Vagina (tissue), 2 donors: ENCODE data around the gene STRN4. TPM values are rescaled to one million over a fixed set of nuclear protein-coding genes. Genes with fewer than 3 reads are reported as not detected.
A peak's percentile ranks its signal among the peaks of the same experiment; 100 is the strongest.

Source experiments
- DNase-seq, 2 donors: peaks; one replicate each; pipeline ENCODE4 v3.0.0-alpha.2; 2017; ENCODE audit errors: extremely low spot score in 2 of 2
- H3K27ac ChIP-seq: fragments of 200-600 bp; sonication (generic); one replicate; pipeline ENCODE4 v1.5.1; 2019
- H3K27me3 ChIP-seq: fragments of 200-600 bp; sonication (generic); one replicate; pipeline ENCODE4 v1.5.1; 2019
- H3K36me3 ChIP-seq, 2 donors: fragments of 200-600 bp; sonication (generic); one replicate each; pipeline ENCODE4 v1.5.1; 2017 to 2019
- H3K4me1 ChIP-seq: fragments of 200-600 bp; sonication (generic); one replicate; pipeline ENCODE4 v1.5.1; 2019
- H3K4me3 ChIP-seq, 2 donors: fragments of 200-600 bp; sonication (generic); 1 replicate in 1 of 2; 2 replicates in 1 of 2; pipeline ENCODE4 v1.5.1; 2016 to 2019
- H3K9me3 ChIP-seq: fragments of 200-600 bp; sonication (generic); one replicate; pipeline ENCODE4 v1.5.1; 2019
- CTCF ChIP-seq, 3 experiments: fragments of 450-650 bp in 2 of 3; fragments of 200-600 bp in 1 of 3; sonication (generic) in 1 of 3; IDR thresholded peaks; one replicate each; pipeline ENCODE4 v1.5.1; 2017 to 2019; ENCODE audit warnings: antibody characterized with exemption in 3 of 3, mild to moderate bottlenecking in 2 of 3, moderate library complexity in 2 of 3
- POLR2A ChIP-seq, 2 donors: fragments of 450-650 bp; IDR thresholded peaks; one replicate each; pipeline ENCODE4 v1.6.1; 2017; ENCODE audit warnings: antibody characterized with exemption in 2 of 2, mild to moderate bottlenecking in 2 of 2, moderate library complexity in 2 of 2
- POLR2AphosphoS5 ChIP-seq, 2 donors: sonication (generic); formaldehyde crosslinking; IDR thresholded peaks; one replicate each; pipeline ENCODE4 v1.9.0; 2017; ENCODE audit warnings: antibody characterized with exemption in 2 of 2, mild to moderate bottlenecking in 2 of 2, low read depth in 1 of 2; ENCODE audit not compliant: insufficient read depth in 1 of 2
- intact Hi-C: fragments of 100-400 bp; cut with DNase I; formaldehyde crosslinking; loops from one replicate; pipeline ENCODE4 v1.15.1; 2023
- total RNA-seq: library from RNA; depleted of rRNA; stranded (reverse); fragments of >200 nt; gene quantifications from one replicate; pipeline ENCODE4 v1.2.3, GENCODE V29; 2016

STRN4 gene
- 85.0 TPM for total RNA-seq

GRCh38 chr19:46746281-46747057 lies at the start of gene STRN4:
TSS of gene STRN4 (minus strand) at chr19:46746450. CDS start at chr19:46746430, 20 bp downstream.
- intact Hi-C loops: no loop called here
- TF ChIP-seq POLR2A (IDR thresholded peaks at IDR 0.05): peak in 1 of 2 donors; percentile 52
- no peak for TF ChIP-seq CTCF (IDR thresholded peaks at IDR 0.05)
- no peak for TF ChIP-seq POLR2AphosphoS5 (IDR thresholded peaks at IDR 0.05; ENCODE audit: insufficient read depth in 1 of 2, low read depth in 1 of 2)
- DNase-seq: no peak

GRCh38 chr19:46791944-46792343 lies 45.7 kb upstream of the STRN4 start:
- intact Hi-C loops: no loop called here
- peaks cover 17% of the 10 kb centered on the region for H3K4me1 ChIP-seq
- no peak for TF ChIP-seq POLR2A (IDR thresholded peaks at IDR 0.05)
- no peak for TF ChIP-seq POLR2AphosphoS5 (IDR thresholded peaks at IDR 0.05; ENCODE audit: insufficient read depth in 1 of 2, low read depth in 1 of 2)
- TF ChIP-seq CTCF (IDR thresholded peaks at IDR 0.05): no peak
- H3K36me3 ChIP-seq: no peaks in the 10 kb centered on the region
- no peak overlapping the region for H3K27ac ChIP-seq
- H3K9me3 ChIP-seq: no peaks in the 10 kb centered on the region
- no peak overlapping the region for H3K4me3 ChIP-seq
- DNase-seq: no peak
- no peaks in the 10 kb centered on the region for H3K27me3 ChIP-seq

More at GRCh38 chr19:46746281-46747057, at the start of gene STRN4:
- peak within 1 kb of the TSS; percentile 96 for H3K27ac ChIP-seq
- H3K27me3 ChIP-seq: no peaks in the 10 kb centered on the region
- peak within 1 kb of the TSS; percentile 86 to 87 for H3K4me3 ChIP-seq
- H3K9me3 ChIP-seq: no peaks in the 10 kb centered on the region
- peaks cover 49% of the 10 kb centered on the region for H3K4me1 ChIP-seq
- H3K36me3 ChIP-seq: no peaks in the 10 kb centered on the region

GRCh38 chr19:46789371-46789770 lies 43.1 kb upstream of the STRN4 start:
- H3K27me3 ChIP-seq: no peaks in the 10 kb centered on the region
- intact Hi-C loops: no loop called here
- H3K4me3 ChIP-seq: no peak overlapping the region
- no peaks in the 10 kb centered on the region for H3K9me3 ChIP-seq
- peak overlapping the region; percentile 13 for H3K27ac ChIP-seq
- no peaks in the 10 kb centered on the region for H3K36me3 ChIP-seq
- peaks cover 26% of the 10 kb centered on the region for H3K4me1 ChIP-seq
- DNase-seq: no peak
- TF ChIP-seq CTCF (IDR thresholded peaks at IDR 0.05) (no peak), POLR2A (IDR thresholded peaks at IDR 0.05) (no peak), POLR2AphosphoS5 (IDR thresholded peaks at IDR 0.05; ENCODE audit: insufficient read depth in 1 of 2, low read depth in 1 of 2) (no peak)

- peaks cover 30% of the 10 kb centered on the region for H3K4me1 ChIP-seq
- H3K9me3 ChIP-seq: no peaks in the 10 kb centered on the region
- DNase-seq: no peak
- TF ChIP-seq POLR2AphosphoS5 (IDR thresholded peaks at IDR 0.05; ENCODE audit: insufficient read depth in 1 of 2, low read depth in 1 of 2) (no peak), CTCF (IDR thresholded peaks at IDR 0.05) (no peak), POLR2A (IDR thresholded peaks at IDR 0.05) (no peak)
- H3K36me3 ChIP-seq: peaks cover 0 to 1% of the 10 kb centered on the region in 2 donors
- H3K27ac ChIP-seq: peak overlapping the region; percentile 13
- intact Hi-C loops: no loop called here
- no peaks in the 10 kb centered on the region for H3K27me3 ChIP-seq
- H3K4me3 ChIP-seq: peak overlapping the region in 1 of 2 donors; percentile 97
Measured at GRCh38 chr19:46788968-46789338, 42.7 kb upstream of the STRN4 start.
